ENCODE measurements around the gene SCAF4. TPM values are rescaled to one million over a fixed set of nuclear protein-coding genes. Genes with fewer than 3 reads are reported as not detected.

SCAF4 gene
- total and polyA plus RNA-seq, 4 donors, result 7.1 to 11.1 (median 9.3) TPM

GRCh38 chr21:31710586-31710985, 21.3 kb downstream of the SCAF4 start (continued):
- TF ChIP-seq SP1 (IDR thresholded peaks at IDR 0.05), result peak; percentile 9
- peak in 1 of 2 donors; percentile 16 for TF ChIP-seq RXRA (IDR thresholded peaks at IDR 0.05)
- TF ChIP-seq ATF3 (IDR thresholded peaks at IDR 0.05), result no peak
- no peak for TF ChIP-seq HNF4G (IDR thresholded peaks at IDR 0.05)
- TF ChIP-seq FOXA1 (IDR thresholded peaks at IDR 0.05), result no peak
- peak in 1 of 2 donors; percentile 60 for TF ChIP-seq JUND (IDR thresholded peaks at IDR 0.05)
- TF ChIP-seq YY1 (IDR thresholded peaks at IDR 0.05), result no peak
- no peak for TF ChIP-seq MAX (IDR thresholded peaks at IDR 0.05)
- peak; percentile 66 for TF ChIP-seq FOXA2 (IDR thresholded peaks at IDR 0.05)

GRCh38 chr21:31708541-31708940, 23.4 kb downstream of the SCAF4 start:
- H3K4me1 ChIP-seq (ENCODE audit: control insufficient read depth in 4 of 4, insufficient read depth in 4 of 4, low read length in 3 of 4), result peaks cover 14 to 33% (median 15%) of the 10 kb centered on the region in 4 donors

More at GRCh38 chr21:31708541-31708940, 23.4 kb downstream of the SCAF4 start:
- H3K4me3 ChIP-seq (ENCODE audit: low read depth in 1 of 3, low read length in 3 of 3), result no peak overlapping the region
- no peak for TF ChIP-seq EGR1 (IDR thresholded peaks at IDR 0.05; ENCODE audit: low read depth in 2 of 2)
- TF ChIP-seq REST (IDR thresholded peaks at IDR 0.05), result no peak
- TF ChIP-seq ZBTB33 (IDR thresholded peaks at IDR 0.05), result no peak
- TF ChIP-seq HNF4G (IDR thresholded peaks at IDR 0.05), result no peak
- no peak for TF ChIP-seq RXRA (IDR thresholded peaks at IDR 0.05)
- TF ChIP-seq NR2F2 (IDR thresholded peaks at IDR 0.05), result no peak
- TF ChIP-seq RAD21 (IDR thresholded peaks at IDR 0.05), result no peak
- TF ChIP-seq FOXA1 (IDR thresholded peaks at IDR 0.05), result no peak
- TF ChIP-seq GABPA (IDR thresholded peaks at IDR 0.05 in 1 of 2, conservative IDR thresholded peaks at IDR 0.05 in 1 of 2), result no peak
- no peak for TF ChIP-seq FOXA2 (IDR thresholded peaks at IDR 0.05)
- no peak for TF ChIP-seq YY1 (IDR thresholded peaks at IDR 0.05)
- TF ChIP-seq SP1 (IDR thresholded peaks at IDR 0.05), result no peak
- TF ChIP-seq MAX (IDR thresholded peaks at IDR 0.05), result no peak
- no peak for TF ChIP-seq ATF3 (IDR thresholded peaks at IDR 0.05)
- TF ChIP-seq TAF1 (conservative IDR thresholded peaks at IDR 0.05), result no peak
- no peak for TF ChIP-seq CTCF (IDR thresholded peaks at IDR 0.05; ENCODE audit: low read depth, low read length, missing input control)
- no peak for TF ChIP-seq JUND (IDR thresholded peaks at IDR 0.05)
- no peaks in the 10 kb centered on the region for H3K9me3 ChIP-seq (ENCODE audit: control insufficient read depth in 4 of 4, low read length in 3 of 4)
- no peak overlapping the region for H3K27ac ChIP-seq (ENCODE audit: low read depth in 1 of 2, low read length in 2 of 2)
- no peaks in the 10 kb centered on the region for H3K27me3 ChIP-seq (ENCODE audit: control insufficient read depth in 4 of 4, insufficient read depth in 4 of 4, low read length in 3 of 4)
- no peak overlapping the region for H3K9ac ChIP-seq (ENCODE audit: low read depth in 1 of 2, low read length in 2 of 2)
- whole genome bisulfite sequencing, result 72% methylated on average over 1 of the region's 1 CpG
- H3K36me3 ChIP-seq (ENCODE audit: control insufficient read depth in 4 of 4, insufficient read depth in 3 of 4, low read depth in 1 of 4, low read length in 3 of 4), result no peaks in the 10 kb centered on the region
- DNase-seq (ENCODE audit: low spot score), result no peak
